IMR-90 (cell line): ENCODE data around the gene GABRA4. TPM values are rescaled to one million over a fixed set of nuclear protein-coding genes. Genes with fewer than 3 reads are reported as not detected.
A peak's percentile ranks its signal among the peaks of the same experiment; 100 is the strongest.

Experiments used
- ATAC-seq: fragments of 200-7000 bp; cut with Tn5 transposase; 2 replicates; pipeline ENCODE4 v1.9.1; 2020; ENCODE audit warnings: low read depth, mild to moderate bottlenecking, moderate library complexity
- BruUV-seq: library from RNA; stranded (reverse); fragments of 400-500 nt; replicated peaks from 2 replicates; lab custom pipeline; 2021; lab: Mats Ljungman, UMichigan
- CTCF ChIA-PET: fragments of 300-600 bp; formaldehyde crosslinking; extraction: SDS; loops from one replicate; lab custom pipeline; 2021; ENCODE audit warnings: antibody characterized with exemption; lab: Yijun Ruan, JAX
- POLR2A ChIA-PET: fragments of 300-600 bp; sonication (Branson Sonifier 250); formaldehyde crosslinking; loops from one replicate; lab custom pipeline; 2022; ENCODE audit warnings: antibody characterized with exemption; ENCODE audit not compliant: unreplicated experiment; lab: Charles Lee
- DNase-seq: peaks from one replicate; pipeline ENCODE4 v3.0.0; 2013
- H2AFZ ChIP-seq: replicated peaks from 2 replicates; pipeline ENCODE3; 2013; ENCODE audit warnings: low read length, mild to moderate bottlenecking; ENCODE audit not compliant: poor library complexity
- H2AK5ac ChIP-seq: 2 replicates; pipeline ENCODE4 v1.6.1; 2013; ENCODE audit warnings: low read depth, low read length, inconsistent platforms
- H2AK9ac ChIP-seq: replicated peaks from 2 replicates; pipeline ENCODE3; 2013; ENCODE audit warnings: mild to moderate bottlenecking, low read depth, low read length, moderate library complexity; ENCODE audit not compliant: poor library complexity
- H2BK120ac ChIP-seq: 2 replicates; pipeline ENCODE4 v1.6.1; 2013; ENCODE audit warnings: low read depth, low read length, inconsistent platforms
- H2BK15ac ChIP-seq: 3 replicates; pipeline ENCODE4 v1.6.1; 2013; ENCODE audit warnings: low read depth, low read length, inconsistent platforms
- H2BK20ac ChIP-seq: 2 replicates; pipeline ENCODE4 v1.6.1; 2013; ENCODE audit warnings: low read depth, mild to moderate bottlenecking, inconsistent platforms, low read length, moderate library complexity
- H2BK5ac ChIP-seq: 2 replicates; pipeline ENCODE4 v1.6.1; 2013; ENCODE audit warnings: mild to moderate bottlenecking, low read depth, low read length, inconsistent platforms; ENCODE audit not compliant: poor library complexity, severe bottlenecking
- H3K14ac ChIP-seq: replicated peaks from 2 replicates; pipeline ENCODE4 v1.6.1; 2013; ENCODE audit warnings: low read depth, low read length, inconsistent platforms
- H3K18ac ChIP-seq: 2 replicates; pipeline ENCODE4 v1.6.1; 2013; ENCODE audit warnings: low read depth, low read length, control low read depth
- H3K23ac ChIP-seq: 2 replicates; pipeline ENCODE4 v1.6.1; 2013; ENCODE audit warnings: low read depth, low read length, inconsistent platforms
- H3K27ac ChIP-seq: 2 replicates; pipeline ENCODE4 v1.5.1; 2013; ENCODE audit warnings: mild to moderate bottlenecking, control low read depth, low read length; ENCODE audit not compliant: insufficient read depth
- H3K27me3 ChIP-seq: 2 replicates; pipeline ENCODE4 v1.6.1; 2013; ENCODE audit warnings: low read length; ENCODE audit not compliant: control insufficient read depth, insufficient read depth
- H3K36me3 ChIP-seq: 2 replicates; pipeline ENCODE4 v1.6.1; 2013; ENCODE audit warnings: low read length, mixed read lengths; ENCODE audit not compliant: control insufficient read depth, insufficient read depth
- H3K4ac ChIP-seq: 2 replicates; pipeline ENCODE4 v1.6.1; 2013; ENCODE audit warnings: low read depth, low read length, inconsistent platforms
- H3K4me1 ChIP-seq: 2 replicates; pipeline ENCODE4 v1.6.1; 2013; ENCODE audit warnings: low read length, mixed read lengths; ENCODE audit not compliant: control insufficient read depth, insufficient read depth
- H3K4me2 ChIP-seq: 2 replicates; pipeline ENCODE4 v1.6.1; 2013; ENCODE audit warnings: low read depth, mild to moderate bottlenecking, control low read depth, low read length, moderate library complexity
- H3K4me3 ChIP-seq: 2 replicates; pipeline ENCODE4 v1.5.1; 2013; ENCODE audit warnings: low read depth, mild to moderate bottlenecking, control low read depth, low read length, moderate library complexity; ENCODE audit not compliant: insufficient read depth
- H3K56ac ChIP-seq: 2 replicates; pipeline ENCODE4 v1.6.1; 2013; ENCODE audit warnings: low read length, inconsistent platforms; ENCODE audit not compliant: insufficient read depth; ENCODE audit errors: extremely low read depth
- H3K79me1 ChIP-seq, 2 experiments: 2 replicates each; pipeline ENCODE4 v1.6.1; 2013; ENCODE audit warnings: low read length in 2 of 2, inconsistent platforms in 1 of 2, low read depth in 1 of 2
- H3K9ac ChIP-seq: 2 replicates; pipeline ENCODE4 v1.6.1; 2013; ENCODE audit warnings: low read depth, low read length, control low read depth
- H3K9me1 ChIP-seq: 2 replicates; pipeline ENCODE4 v1.6.1; 2013; ENCODE audit warnings: low read length, inconsistent platforms; ENCODE audit not compliant: insufficient read depth
- H3K9me3 ChIP-seq: 2 replicates; pipeline ENCODE4 v1.6.1; 2013; ENCODE audit warnings: low read length; ENCODE audit not compliant: control insufficient read depth, insufficient read depth
- H4K20me1 ChIP-seq: 2 replicates; pipeline ENCODE4 v1.6.1; 2013; ENCODE audit warnings: low read length, inconsistent platforms; ENCODE audit not compliant: insufficient read depth
- H4K5ac ChIP-seq: 2 replicates; pipeline ENCODE4 v1.6.1; 2013; ENCODE audit warnings: mild to moderate bottlenecking, low read depth, low read length, control low read depth
- H4K8ac ChIP-seq, 2 experiments: 2 replicates each; pipeline ENCODE4 v1.6.1; 2013; ENCODE audit warnings: low read depth in 2 of 2, low read length in 2 of 2, control low read depth in 1 of 2, inconsistent platforms in 1 of 2
- H4K91ac ChIP-seq: 2 replicates; pipeline ENCODE4 v1.6.1; 2013; ENCODE audit warnings: low read depth, low read length, inconsistent platforms; ENCODE audit not compliant: insufficient read depth
- BHLHE40 ChIP-seq: fragments of 150-350 bp; IDR thresholded peaks from 2 replicates; pipeline ENCODE4 v1.6.1; 2016; ENCODE audit warnings: mild to moderate bottlenecking, low read depth, low read length
- CEBPB ChIP-seq: IDR thresholded peaks from 2 replicates; pipeline ENCODE4 v1.6.1; 2012; ENCODE audit warnings: low read depth, low read length, improper control_type of control experiment
- CHD1 ChIP-seq: IDR thresholded peaks from 2 replicates; pipeline ENCODE4 v1.6.1; 2012; ENCODE audit warnings: low read depth, low read length, improper control_type of control experiment
- CTCF ChIP-seq: conservative IDR thresholded peaks from 2 replicates; pipeline ENCODE4 v1.5.1; 2012; ENCODE audit warnings: mild to moderate bottlenecking, low read depth, low read length, improper control_type of control experiment
- FOS ChIP-seq: fragments of 150-350 bp; IDR thresholded peaks from 2 replicates; pipeline ENCODE4 v1.6.1; 2016; ENCODE audit warnings: low read depth, low read length
- MXI1 ChIP-seq: IDR thresholded peaks from 2 replicates; pipeline ENCODE4 v1.6.1; 2012; ENCODE audit warnings: low read depth, mild to moderate bottlenecking, low read length, moderate library complexity, borderline replicate concordance
- NFE2L2 ChIP-seq: fragments of 150-350 bp; IDR thresholded peaks from 2 replicates; pipeline ENCODE4 v1.6.1; 2016; ENCODE audit warnings: low read depth, mild to moderate bottlenecking, low read length
- POLR2A ChIP-seq: IDR thresholded peaks from 2 replicates; pipeline ENCODE4 v1.6.1; 2012; ENCODE audit warnings: mild to moderate bottlenecking, low read depth, low read length
- RAD21 ChIP-seq: IDR thresholded peaks from 2 replicates; pipeline ENCODE4 v1.6.1; 2012; ENCODE audit warnings: low read length, improper control_type of control experiment
- RCOR1 ChIP-seq: IDR thresholded peaks from 2 replicates; pipeline ENCODE4 v1.6.1; 2012; ENCODE audit warnings: mild to moderate bottlenecking, low read length, improper control_type of control experiment; ENCODE audit not compliant: insufficient replicate concordance
- RFX5 ChIP-seq: IDR thresholded peaks from 2 replicates; pipeline ENCODE4 v1.8.0; 2012; ENCODE audit warnings: low read depth, mild to moderate bottlenecking, low read length, moderate library complexity
- SMC3 ChIP-seq: fragments of 150-350 bp; IDR thresholded peaks from 2 replicates; pipeline ENCODE4 v1.6.1; 2016; ENCODE audit warnings: low read depth, mild to moderate bottlenecking, antibody characterized with exemption, low read length, moderate library complexity
- dilution Hi-C: fragments of 300-500 bp; cut with HindIII; formaldehyde crosslinking; loops from one replicate; pipeline ENCODE4 v1.14.3; 2018; ENCODE audit warnings: low sequenced_read_pairs; ENCODE audit not compliant: unreplicated experiment
- in situ Hi-C: fragments of 300-500 bp; cut with MboI; formaldehyde crosslinking; loops from 3 replicates; pipeline ENCODE4 v1.14.3; 2019; ENCODE audit warnings: low sequenced_read_pairs, inconsistent platforms, mixed read lengths
- intact Hi-C: fragments of 100-400 bp; cut with micrococcal nuclease; formaldehyde crosslinking; loops from 2 replicates; pipeline ENCODE4 v1.10.0; 2022
- polyA plus RNA-seq, 3 experiments: library from polyadenylated mRNA; depleted of rRNA; stranded (reverse); fragments of >200 nt; gene quantifications; 2 replicates each; pipeline ENCODE4 v1.2.3, GENCODE V29; 2012; ENCODE audit warnings: low replicate concordance in 1 of 3
- total RNA-seq: library from RNA; depleted of rRNA; stranded (reverse); fragments of >200 nt; gene quantifications from 2 replicates; pipeline ENCODE4 v1.2.3, GENCODE V29; 2012
- TF ChIP-seq, protein P1 (sequence below): fragments of 150-350 bp; IDR thresholded peaks from 2 replicates; pipeline ENCODE4 v1.6.1; 2016; ENCODE audit warnings: low read depth, mild to moderate bottlenecking, low read length, moderate library complexity, borderline replicate concordance

Gene GABRA4
- total and polyA plus RNA-seq, 2 of the 4 experiments (the other 2 are of a cell fraction) = 1.1 to 1.8 TPM

DNA sequence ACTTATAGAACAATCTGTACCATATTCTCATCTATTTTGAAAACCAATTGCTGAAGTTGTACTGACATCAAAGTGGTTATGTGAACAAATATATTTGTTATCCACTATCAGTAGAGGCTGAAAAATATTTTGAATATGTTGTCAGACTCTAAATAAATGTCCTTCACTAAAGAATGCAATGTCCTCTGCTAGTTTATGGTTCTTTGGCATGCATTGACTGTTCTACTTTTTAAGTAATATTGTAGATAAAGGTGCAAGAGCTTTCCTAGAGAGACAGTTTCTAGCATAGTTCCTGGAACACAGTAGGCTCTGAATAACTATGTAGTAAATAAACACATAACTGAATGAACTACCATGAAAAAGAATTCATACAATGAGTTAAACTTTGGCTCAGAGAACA is 66.2 kb downstream of the GABRA4 start:
- H3K23ac ChIP-seq = no peak overlapping the region
- no peak overlapping the region for H2BK5ac ChIP-seq
- no peak overlapping the region for H2BK20ac ChIP-seq
- H3K4me3 ChIP-seq = no peak overlapping the region
- no peak overlapping the region for H4K5ac ChIP-seq
- H3K4me1 ChIP-seq = peaks cover 1% of the 10 kb centered on the region; the same call in 1 of the 2 replicates
- H3K79me1 ChIP-seq = no peaks in the 10 kb centered on the region
- dilution Hi-C loops (no loop called here), intact Hi-C loops (no loop called here), in situ Hi-C loops (loop anchor here (25.0 kb wide), 1 partner anchor 635 kb away; no protein-coding TSS in a partner anchor)
- H4K20me1 ChIP-seq = no peaks in the 10 kb centered on the region
- H3K18ac ChIP-seq = no peak overlapping the region
- H2AFZ ChIP-seq = no peak overlapping the region
- no peak overlapping the region for H2AK5ac ChIP-seq
- no TSS peak for BruUV-seq
- H3K56ac ChIP-seq = no peak overlapping the region
- no peak overlapping the region for H3K14ac ChIP-seq
- POLR2A ChIA-PET = no interaction called here
- H2BK120ac ChIP-seq = no peak overlapping the region
- no peaks in the 10 kb centered on the region for H3K9me3 ChIP-seq
- no peak overlapping the region for H2AK9ac ChIP-seq
- no peak overlapping the region for H3K9ac ChIP-seq
- no peaks in the 10 kb centered on the region for H3K36me3 ChIP-seq
- H2BK15ac ChIP-seq = no peak overlapping the region
- no peak overlapping the region for H3K4me2 ChIP-seq
- no peak overlapping the region for H4K91ac ChIP-seq
- H4K8ac ChIP-seq = no peak overlapping the region
- H3K9me1 ChIP-seq = 0 out of 2 replicates have a peak, but pooled peaks cover 2% of the 10 kb centered on the region
- no peak overlapping the region for H3K4ac ChIP-seq
- no peaks in the 10 kb centered on the region for H3K27me3 ChIP-seq
- CTCF ChIA-PET = no interaction called here
- DNase-seq = peak; percentile 25
- peak; percentile 70 for ATAC-seq
- TF ChIP-seq RFX5 (no peak), RCOR1 (no peak), CTCF (no peak), BHLHE40 (no peak), CEBPB (no peak), RAD21 (no peak), NFE2L2 (no peak), POLR2A (no peak), SMC3 (no peak), FOS (no peak), MXI1 (no peak), CHD1 (no peak)
- TF ChIP-seq, protein P1, sequence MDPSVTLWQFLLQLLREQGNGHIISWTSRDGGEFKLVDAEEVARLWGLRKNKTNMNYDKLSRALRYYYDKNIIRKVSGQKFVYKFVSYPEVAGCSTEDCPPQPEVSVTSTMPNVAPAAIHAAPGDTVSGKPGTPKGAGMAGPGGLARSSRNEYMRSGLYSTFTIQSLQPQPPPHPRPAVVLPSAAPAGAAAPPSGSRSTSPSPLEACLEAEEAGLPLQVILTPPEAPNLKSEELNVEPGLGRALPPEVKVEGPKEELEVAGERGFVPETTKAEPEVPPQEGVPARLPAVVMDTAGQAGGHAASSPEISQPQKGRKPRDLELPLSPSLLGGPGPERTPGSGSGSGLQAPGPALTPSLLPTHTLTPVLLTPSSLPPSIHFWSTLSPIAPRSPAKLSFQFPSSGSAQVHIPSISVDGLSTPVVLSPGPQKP = no peak
- no peak overlapping the region for H3K27ac ChIP-seq
